Anterior cingulate cortex (tissue), 58 donors: Measurements from ENCODE around the gene RCOR2.
"Not testable (repeated sequence)": the region's sequence is repeated elsewhere in the genome, so short reads cannot be mapped to it uniquely, and the experiment has no call there.

Experiments used
- DNase-seq, 58 donors: peaks; one replicate each; lab custom pipeline; 2025; lab: John Stamatoyannopoulos, UW

The RCOR2 gene

GRCh38 chr11:63863620-63864019, 53.3 kb downstream of the RCOR2 start:
- not testable (repeated sequence) for DNase-seq

DNA sequence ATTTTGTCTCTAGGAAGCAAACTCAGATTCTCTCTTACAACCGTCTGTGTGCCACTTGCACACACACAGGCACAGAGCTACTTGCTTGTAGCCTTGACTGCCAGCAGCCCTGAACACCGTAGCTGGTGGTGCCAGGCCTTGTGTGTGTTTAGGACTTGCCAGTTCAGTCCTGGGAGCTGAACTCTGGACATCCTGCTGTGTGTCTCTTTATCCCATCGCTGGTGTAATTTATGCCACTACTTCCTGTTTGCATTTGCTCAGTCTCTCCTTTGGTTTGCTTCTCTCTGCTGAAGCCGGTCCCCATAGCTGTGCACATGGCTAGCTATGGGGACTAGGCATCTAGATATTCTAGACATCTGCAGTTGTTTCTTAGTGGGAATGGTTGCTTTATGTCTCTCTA, 54.0 kb downstream of the RCOR2 start:
- peak in 4 of 58 donors; percentile 14 to 42 (median 23) for DNase-seq
